OCI-LY7 (cell line): ENCODE measurements around the gene MNT.

Experiments
- EZH2phosphoT487 ChIP-seq: fragments of 200-600 bp; sonication (generic); IDR thresholded peaks from 2 replicates; pipeline ENCODE4 v1.6.1; 2018; ENCODE audit warnings: low read depth, borderline replicate concordance, mild to moderate bottlenecking, mixed run types, antibody characterized with exemption, low read length, moderate library complexity, mixed read lengths
- TF ChIP-seq, protein P1 (sequence below): fragments of 200-600 bp; sonication (generic); conservative IDR thresholded peaks from 2 replicates; pipeline ENCODE4 v1.5.1; 2014; ENCODE audit warnings: mild to moderate bottlenecking, antibody characterized with exemption, low read length, moderate library complexity, mixed read lengths

DNA sequence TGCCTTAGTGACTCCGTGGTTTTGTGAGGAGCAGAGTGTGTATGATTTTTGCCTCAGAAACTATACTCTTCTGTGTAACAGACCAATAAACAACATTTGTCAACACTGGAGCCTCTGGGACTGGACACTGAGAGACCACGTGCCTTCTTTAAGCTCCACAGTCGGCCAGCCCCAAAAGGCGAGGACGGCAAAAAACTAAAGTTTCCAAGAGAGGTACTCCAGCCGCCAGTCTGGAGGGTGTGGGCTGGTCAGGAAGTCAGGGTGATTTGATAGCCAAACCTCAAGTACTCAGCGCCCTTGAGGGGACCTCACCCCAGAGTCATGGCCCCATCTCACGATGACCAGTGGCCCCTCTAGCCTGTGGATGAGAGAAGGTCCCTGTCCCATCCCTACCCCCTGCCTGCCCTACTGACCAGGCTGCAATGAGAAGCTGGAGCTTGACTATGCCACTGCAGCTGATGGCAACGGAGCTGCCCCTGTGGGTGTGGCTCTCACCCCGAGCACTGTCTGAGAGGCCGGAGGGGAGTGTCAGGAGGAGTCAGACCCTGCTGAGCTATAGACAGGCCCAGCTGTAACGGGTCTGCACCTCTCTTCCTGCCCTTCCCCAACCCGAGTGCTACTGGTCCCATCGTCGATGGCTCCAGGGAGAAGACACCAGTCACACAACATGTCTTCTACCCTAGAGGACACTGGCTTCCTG lies 19.8 kb downstream of the MNT start:
- TF ChIP-seq, protein P1, sequence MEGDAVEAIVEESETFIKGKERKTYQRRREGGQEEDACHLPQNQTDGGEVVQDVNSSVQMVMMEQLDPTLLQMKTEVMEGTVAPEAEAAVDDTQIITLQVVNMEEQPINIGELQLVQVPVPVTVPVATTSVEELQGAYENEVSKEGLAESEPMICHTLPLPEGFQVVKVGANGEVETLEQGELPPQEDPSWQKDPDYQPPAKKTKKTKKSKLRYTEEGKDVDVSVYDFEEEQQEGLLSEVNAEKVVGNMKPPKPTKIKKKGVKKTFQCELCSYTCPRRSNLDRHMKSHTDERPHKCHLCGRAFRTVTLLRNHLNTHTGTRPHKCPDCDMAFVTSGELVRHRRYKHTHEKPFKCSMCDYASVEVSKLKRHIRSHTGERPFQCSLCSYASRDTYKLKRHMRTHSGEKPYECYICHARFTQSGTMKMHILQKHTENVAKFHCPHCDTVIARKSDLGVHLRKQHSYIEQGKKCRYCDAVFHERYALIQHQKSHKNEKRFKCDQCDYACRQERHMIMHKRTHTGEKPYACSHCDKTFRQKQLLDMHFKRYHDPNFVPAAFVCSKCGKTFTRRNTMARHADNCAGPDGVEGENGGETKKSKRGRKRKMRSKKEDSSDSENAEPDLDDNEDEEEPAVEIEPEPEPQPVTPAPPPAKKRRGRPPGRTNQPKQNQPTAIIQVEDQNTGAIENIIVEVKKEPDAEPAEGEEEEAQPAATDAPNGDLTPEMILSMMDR, result no peak
- TF ChIP-seq EZH2phosphoT487, result no peak
